Parathyroid adenoma (tissue), 2 donors: ENCODE measurements around the gene ADCY1.

Experiments used
- H2AFZ ChIP-seq: fragments of 300-600 bp; sonication (generic); one replicate; pipeline ENCODE4 v1.7.0; 2017; ENCODE audit warnings: antibody characterized with exemption, mild to moderate bottlenecking
- H3K27ac ChIP-seq: fragments of 300-600 bp; sonication (generic); one replicate; pipeline ENCODE4 v1.7.0; 2017
- H3K27me3 ChIP-seq: fragments of 300-600 bp; sonication (generic); one replicate; pipeline ENCODE4 v1.7.0; 2017; ENCODE audit warnings: low read length; ENCODE audit not compliant: control insufficient read depth, insufficient read depth
- H3K36me3 ChIP-seq: fragments of 300-600 bp; sonication (generic); one replicate; pipeline ENCODE4 v1.7.0; 2017; ENCODE audit warnings: low read length; ENCODE audit not compliant: control insufficient read depth, insufficient read depth
- H3K4me1 ChIP-seq: fragments of 300-600 bp; sonication (generic); one replicate; pipeline ENCODE4 v1.7.0; 2017; ENCODE audit warnings: control low read depth
- H3K4me2 ChIP-seq: fragments of 300-600 bp; sonication (generic); one replicate; pipeline ENCODE4 v1.7.0; 2017; ENCODE audit warnings: low read length
- H3K4me3 ChIP-seq: fragments of 300-600 bp; sonication (generic); one replicate; pipeline ENCODE4 v1.7.0; 2017; ENCODE audit warnings: low read depth, low read length
- H3K79me2 ChIP-seq: fragments of 300-600 bp; sonication (generic); one replicate; pipeline ENCODE4 v1.7.0; 2017; ENCODE audit warnings: control low read depth
- H3K9ac ChIP-seq: fragments of 300-600 bp; sonication (generic); one replicate; pipeline ENCODE4 v1.7.0; 2017; ENCODE audit warnings: mild to moderate bottlenecking
- H3K9me3 ChIP-seq: fragments of 300-600 bp; sonication (generic); one replicate; pipeline ENCODE4 v1.7.0; 2017; ENCODE audit warnings: low read length; ENCODE audit not compliant: control insufficient read depth
- TF ChIP-seq, protein P1 (sequence below): fragments of 300-600 bp; sonication (generic); IDR thresholded peaks from one replicate; pipeline ENCODE4 v1.7.0; 2017; ENCODE audit warnings: antibody characterized with exemption, mild to moderate bottlenecking
- donor health status: primary hyperparathyroidism.

The ADCY1 gene

GRCh38 chr7:45566961-45567360 lies 7.2 kb upstream of the ADCY1 start:
- no peaks in the 10 kb centered on the region for H3K4me1 ChIP-seq
- no peaks in the 10 kb centered on the region for H3K27me3 ChIP-seq
- no peak overlapping the region for H3K4me3 ChIP-seq
- no peak overlapping the region for H3K27ac ChIP-seq
- H3K79me2 ChIP-seq: no peaks in the 10 kb centered on the region
- H3K9ac ChIP-seq: no peak overlapping the region
- no peaks in the 10 kb centered on the region for H3K36me3 ChIP-seq
- TF ChIP-seq, protein P1, sequence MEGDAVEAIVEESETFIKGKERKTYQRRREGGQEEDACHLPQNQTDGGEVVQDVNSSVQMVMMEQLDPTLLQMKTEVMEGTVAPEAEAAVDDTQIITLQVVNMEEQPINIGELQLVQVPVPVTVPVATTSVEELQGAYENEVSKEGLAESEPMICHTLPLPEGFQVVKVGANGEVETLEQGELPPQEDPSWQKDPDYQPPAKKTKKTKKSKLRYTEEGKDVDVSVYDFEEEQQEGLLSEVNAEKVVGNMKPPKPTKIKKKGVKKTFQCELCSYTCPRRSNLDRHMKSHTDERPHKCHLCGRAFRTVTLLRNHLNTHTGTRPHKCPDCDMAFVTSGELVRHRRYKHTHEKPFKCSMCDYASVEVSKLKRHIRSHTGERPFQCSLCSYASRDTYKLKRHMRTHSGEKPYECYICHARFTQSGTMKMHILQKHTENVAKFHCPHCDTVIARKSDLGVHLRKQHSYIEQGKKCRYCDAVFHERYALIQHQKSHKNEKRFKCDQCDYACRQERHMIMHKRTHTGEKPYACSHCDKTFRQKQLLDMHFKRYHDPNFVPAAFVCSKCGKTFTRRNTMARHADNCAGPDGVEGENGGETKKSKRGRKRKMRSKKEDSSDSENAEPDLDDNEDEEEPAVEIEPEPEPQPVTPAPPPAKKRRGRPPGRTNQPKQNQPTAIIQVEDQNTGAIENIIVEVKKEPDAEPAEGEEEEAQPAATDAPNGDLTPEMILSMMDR: no peak
- no peak overlapping the region for H3K4me2 ChIP-seq
- H2AFZ ChIP-seq: no peak overlapping the region
- H3K9me3 ChIP-seq: no peaks in the 10 kb centered on the region

DNA sequence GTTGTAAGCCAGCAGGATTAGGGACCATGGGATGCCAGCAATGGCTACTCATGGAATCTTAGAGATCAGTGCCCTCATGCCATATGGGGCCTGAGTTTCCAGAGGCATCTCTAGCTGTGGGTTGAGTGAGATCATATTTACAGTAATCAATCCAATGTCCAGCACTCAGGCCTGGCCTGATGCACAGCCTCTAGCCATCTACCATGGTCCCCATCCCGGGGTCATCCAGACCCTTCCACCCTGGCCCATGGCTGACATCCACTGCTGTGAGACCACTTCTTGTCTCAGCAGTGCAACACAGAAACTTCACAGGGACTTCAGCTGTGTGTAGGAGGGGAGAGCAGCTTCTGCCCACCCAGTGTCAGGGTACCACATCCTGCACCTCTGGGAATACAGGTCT lies 6.5 kb upstream of the ADCY1 start:
- no peak overlapping the region for H2AFZ ChIP-seq
- no peaks in the 10 kb centered on the region for H3K79me2 ChIP-seq
- H3K9me3 ChIP-seq: no peaks in the 10 kb centered on the region
- no peaks in the 10 kb centered on the region for H3K4me1 ChIP-seq
- no peak overlapping the region for H3K9ac ChIP-seq
- H3K27ac ChIP-seq: no peak overlapping the region
- H3K36me3 ChIP-seq: no peaks in the 10 kb centered on the region
- TF ChIP-seq, protein P1: no peak
- no peaks in the 10 kb centered on the region for H3K27me3 ChIP-seq
- no peak overlapping the region for H3K4me2 ChIP-seq
- H3K4me3 ChIP-seq: no peak overlapping the region

GRCh38 chr7:45568536-45569289 lies 5.5 kb upstream of the ADCY1 start:
- Histone ChIP-seq H3K27me3 (no peaks in the 10 kb centered on the region), H3K9ac (no peak overlapping the region), H3K79me2 (no peaks in the 10 kb centered on the region), H3K4me3 (no peak overlapping the region), H2AFZ (no peak overlapping the region), H3K4me2 (no peak overlapping the region), H3K9me3 (no peaks in the 10 kb centered on the region), H3K27ac (no peak overlapping the region), H3K4me1 (peaks cover under 1% of the 10 kb centered on the region), H3K36me3 (no peaks in the 10 kb centered on the region)
- TF ChIP-seq, protein P1: no peak

GRCh38 chr7:45569290-45569685 lies 4.9 kb upstream of the ADCY1 start:
- TF ChIP-seq, protein P1: no peak
- H3K4me2 ChIP-seq: no peak overlapping the region
- peaks cover 3% of the 10 kb centered on the region for H3K4me1 ChIP-seq
- no peaks in the 10 kb centered on the region for H3K27me3 ChIP-seq
- H3K4me3 ChIP-seq: no peak overlapping the region
- H3K9ac ChIP-seq: no peak overlapping the region
- no peaks in the 10 kb centered on the region for H3K36me3 ChIP-seq
- no peak overlapping the region for H3K27ac ChIP-seq
- no peak overlapping the region for H2AFZ ChIP-seq
- H3K9me3 ChIP-seq: no peaks in the 10 kb centered on the region
- no peaks in the 10 kb centered on the region for H3K79me2 ChIP-seq

DNA sequence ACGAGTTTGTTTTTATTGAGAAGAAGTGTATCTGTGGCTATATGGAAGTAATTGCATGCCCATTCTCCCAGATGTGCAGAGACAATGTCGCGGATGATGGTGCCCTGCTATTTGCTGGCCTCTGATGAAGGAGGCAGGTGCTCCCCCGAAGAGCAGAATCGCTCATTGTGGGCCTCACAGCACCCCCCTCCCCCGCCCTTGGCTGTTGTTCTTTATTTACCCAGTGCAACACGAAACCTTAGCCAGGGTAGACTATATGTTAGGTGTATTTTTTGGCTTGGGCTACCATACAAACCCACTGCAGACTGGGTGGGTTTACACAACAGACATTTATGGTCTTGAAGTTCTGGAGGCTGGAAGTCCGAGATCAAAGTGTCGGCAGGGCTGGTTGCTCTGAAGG lies 3.4 kb upstream of the ADCY1 start:
- Histone ChIP-seq H3K9ac (no peak overlapping the region), H3K36me3 (no peaks in the 10 kb centered on the region), H3K4me3 (no peak overlapping the region), H3K9me3 (no peaks in the 10 kb centered on the region), H3K27ac (no peak overlapping the region), H3K27me3 (no peaks in the 10 kb centered on the region), H3K4me1 (peaks cover 7% of the 10 kb centered on the region), H3K79me2 (no peaks in the 10 kb centered on the region), H2AFZ (no peak overlapping the region), H3K4me2 (no peak overlapping the region)
- TF ChIP-seq, protein P1: no peak
